Ascending aorta (tissue), 2 donors: Measurements from ENCODE around the gene GFM1. TPM values are rescaled to one million over a fixed set of nuclear protein-coding genes. Genes with fewer than 3 reads are reported as not detected.
"Not testable (repeated sequence)": the region's sequence is repeated elsewhere in the genome, so short reads cannot be mapped to it uniquely, and the experiment has no call there.

Experiments
- DNase-seq, 2 donors: peaks; one replicate each; pipeline ENCODE4 v3.0.0-alpha.2; 2019; ENCODE audit warnings: low spot score in 2 of 2
- H3K27ac ChIP-seq, 2 donors: fragments of 200-600 bp; sonication (generic); one replicate each; pipeline ENCODE4 v1.5.1; 2016 to 2017; ENCODE audit warnings: mild to moderate bottlenecking in 1 of 2
- H3K27me3 ChIP-seq: fragments of 200-600 bp; sonication (generic); one replicate; pipeline ENCODE4 v1.5.1; 2017
- H3K36me3 ChIP-seq, 2 donors: fragments of 200-600 bp; sonication (generic); one replicate each; pipeline ENCODE4 v1.5.1; 2016
- H3K4me1 ChIP-seq, 2 donors: fragments of 200-600 bp; sonication (generic); one replicate each; pipeline ENCODE4 v1.5.1; 2016 to 2017; ENCODE audit warnings: mild to moderate bottlenecking in 1 of 2
- H3K4me3 ChIP-seq, 2 donors: fragments of 200-600 bp; sonication (generic); one replicate each; pipeline ENCODE4 v1.5.1; 2016 to 2017; ENCODE audit warnings: mild to moderate bottlenecking in 1 of 2
- H3K9me3 ChIP-seq, 2 donors: fragments of 200-600 bp; sonication (generic); one replicate each; pipeline ENCODE4 v1.5.1; 2016
- intact Hi-C: fragments of 100-400 bp; cut with DNase I; formaldehyde crosslinking; loops from one replicate; pipeline ENCODE4 v1.15.1; 2023
- total RNA-seq: library from RNA; depleted of rRNA; stranded (reverse); fragments of >200 nt; gene quantifications from one replicate; pipeline ENCODE4 v1.1.0, GENCODE V29; 2016
- TF ChIP-seq, protein P1 (sequence below), 3 experiments: fragments of 200-600 bp in 2 of 3; fragments of 450-650 bp in 1 of 3; sonication (generic) in 2 of 3; IDR thresholded peaks; one replicate each; pipeline ENCODE4 v1.5.1; 2016 to 2019; ENCODE audit warnings: antibody characterized with exemption in 3 of 3, mild to moderate bottlenecking in 1 of 3, moderate library complexity in 1 of 3

GFM1 gene
- total RNA-seq, 1 donor from 2014 or later: 13.9 TPM

DNA sequence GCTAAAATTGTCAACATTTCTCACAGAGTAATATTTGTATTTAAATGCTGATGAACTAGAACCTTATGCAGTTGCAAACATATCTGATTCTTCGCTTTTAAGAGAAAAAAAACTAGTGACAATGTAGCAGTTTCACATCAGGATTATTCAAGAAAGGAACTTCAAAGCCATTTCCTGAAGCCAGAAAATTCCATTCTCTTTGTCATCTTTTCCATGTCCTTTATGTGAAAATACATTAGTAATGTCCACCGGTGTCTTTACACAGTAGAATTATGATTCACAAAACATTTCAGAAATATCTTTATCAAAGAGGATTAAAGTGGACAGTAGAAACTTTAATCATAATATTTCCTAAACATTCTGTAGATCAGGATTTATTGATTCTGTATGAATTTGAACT lies 40.8 kb downstream of the GFM1 start:
- TF ChIP-seq, protein P1, sequence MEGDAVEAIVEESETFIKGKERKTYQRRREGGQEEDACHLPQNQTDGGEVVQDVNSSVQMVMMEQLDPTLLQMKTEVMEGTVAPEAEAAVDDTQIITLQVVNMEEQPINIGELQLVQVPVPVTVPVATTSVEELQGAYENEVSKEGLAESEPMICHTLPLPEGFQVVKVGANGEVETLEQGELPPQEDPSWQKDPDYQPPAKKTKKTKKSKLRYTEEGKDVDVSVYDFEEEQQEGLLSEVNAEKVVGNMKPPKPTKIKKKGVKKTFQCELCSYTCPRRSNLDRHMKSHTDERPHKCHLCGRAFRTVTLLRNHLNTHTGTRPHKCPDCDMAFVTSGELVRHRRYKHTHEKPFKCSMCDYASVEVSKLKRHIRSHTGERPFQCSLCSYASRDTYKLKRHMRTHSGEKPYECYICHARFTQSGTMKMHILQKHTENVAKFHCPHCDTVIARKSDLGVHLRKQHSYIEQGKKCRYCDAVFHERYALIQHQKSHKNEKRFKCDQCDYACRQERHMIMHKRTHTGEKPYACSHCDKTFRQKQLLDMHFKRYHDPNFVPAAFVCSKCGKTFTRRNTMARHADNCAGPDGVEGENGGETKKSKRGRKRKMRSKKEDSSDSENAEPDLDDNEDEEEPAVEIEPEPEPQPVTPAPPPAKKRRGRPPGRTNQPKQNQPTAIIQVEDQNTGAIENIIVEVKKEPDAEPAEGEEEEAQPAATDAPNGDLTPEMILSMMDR (IDR thresholded peaks at IDR 0.05): no peak
- Histone ChIP-seq H3K27ac (no peak overlapping the region), H3K9me3 (no peaks in the 10 kb centered on the region), H3K36me3 (peaks cover 6 to 13% of the 10 kb centered on the region in 2 donors), H3K4me3 (no peak overlapping the region), H3K4me1 (no peaks in the 10 kb centered on the region), H3K27me3 (no peaks in the 10 kb centered on the region)
- DNase-seq: no peak
- intact Hi-C loops: no loop called here

GRCh38 chr3:158693866-158694456 lies 49.6 kb downstream of the GFM1 start:
- H3K27me3 ChIP-seq, DNase-seq, intact Hi-C loops, H3K27ac ChIP-seq, H3K9me3 ChIP-seq, H3K4me1 ChIP-seq, H3K4me3 ChIP-seq: not testable (repeated sequence)
- peaks cover 3 to 29% of the 10 kb centered on the region in 2 donors for H3K36me3 ChIP-seq

DNA sequence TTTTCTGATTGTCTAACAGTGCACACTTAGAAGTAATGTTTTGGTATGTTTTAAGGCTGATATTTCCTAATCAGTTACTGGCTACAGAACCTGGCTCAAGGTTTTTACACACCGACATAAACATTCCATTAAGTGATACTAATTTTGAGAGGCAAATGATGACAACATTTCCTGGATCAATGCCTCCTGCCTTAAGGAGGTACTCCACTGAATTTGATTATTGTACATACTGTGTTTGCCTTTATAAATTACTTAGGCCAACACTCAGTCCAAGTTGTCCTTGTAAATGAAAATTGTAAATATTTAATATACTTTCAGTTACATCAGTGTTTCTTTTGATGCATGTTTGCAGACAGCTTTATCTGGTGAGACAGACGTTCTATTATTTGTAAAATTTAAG lies 52.3 kb downstream of the GFM1 start:
- intact Hi-C loops: loop anchor here (5.0 kb wide), 1 partner anchor 36 kb away; the partner anchor contains the start of gene RARRES1

DNA sequence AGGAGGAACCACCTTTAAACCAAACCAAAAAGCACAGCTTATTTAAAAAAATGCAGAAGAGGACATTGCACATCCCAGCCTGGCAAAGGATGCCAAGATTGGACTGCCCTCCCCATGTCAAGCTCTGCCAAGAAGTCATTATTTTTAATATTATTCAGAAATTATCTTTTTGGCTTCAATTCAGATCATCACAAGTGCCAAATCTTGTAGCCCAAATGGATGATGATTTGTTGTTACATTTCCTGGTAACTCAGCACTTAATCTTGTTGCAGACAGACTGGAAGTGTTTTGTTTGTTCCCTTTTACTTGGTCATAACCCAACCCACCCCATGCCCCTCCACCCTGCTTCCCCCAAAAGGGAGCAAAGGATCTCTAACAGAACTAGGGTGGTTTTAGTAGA lies 56.2 kb downstream of the GFM1 start:
- intact Hi-C loops: no loop called here

More for the DNA sequence above, 52.3 kb downstream of the GFM1 start:
- Histone ChIP-seq H3K4me1 (no peaks in the 10 kb centered on the region), H3K9me3 (no peaks in the 10 kb centered on the region), H3K4me3 (no peak overlapping the region), H3K27me3 (no peaks in the 10 kb centered on the region), H3K27ac (no peak overlapping the region), H3K36me3 (peaks cover 0 to 23% of the 10 kb centered on the region in 2 donors)
- DNase-seq: no peak
- TF ChIP-seq, protein P1 (IDR thresholded peaks at IDR 0.05): no peak

DNA sequence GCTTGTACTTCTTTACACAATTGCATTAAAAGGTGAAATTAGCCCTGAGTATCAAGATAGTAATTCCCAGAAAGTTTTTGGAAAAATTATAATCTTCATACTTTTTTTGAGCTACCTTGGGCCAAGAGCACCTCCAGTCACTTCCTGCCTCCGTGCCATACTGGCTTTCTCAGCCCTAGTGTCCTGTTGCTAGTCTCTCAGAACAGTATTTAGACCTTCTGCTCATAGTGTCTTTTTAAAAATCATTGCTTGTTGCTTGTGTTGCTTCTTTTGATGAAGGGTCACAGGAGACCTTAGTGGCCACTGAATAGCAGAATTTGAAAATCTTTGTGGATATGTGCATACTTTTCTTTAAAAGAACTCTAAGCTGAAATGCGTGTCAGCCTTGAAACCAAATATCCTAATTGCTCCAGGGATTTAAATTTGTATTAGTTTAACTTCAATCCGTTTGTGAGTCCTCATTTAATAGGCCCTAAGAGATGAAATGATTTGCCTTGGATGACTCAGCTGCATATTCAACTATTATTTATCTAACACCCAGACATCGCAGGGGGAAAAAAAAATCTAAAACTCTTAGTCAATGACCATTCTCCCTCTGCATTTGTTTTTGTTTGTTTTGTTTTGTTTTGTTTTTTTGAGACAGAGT lies 57.2 kb downstream of the GFM1 start:
- intact Hi-C loops: no loop called here
- no peak for DNase-seq

More for the DNA sequence above, 56.2 kb downstream of the GFM1 start:
- no peaks in the 10 kb centered on the region for H3K9me3 ChIP-seq
- TF ChIP-seq, protein P1 (IDR thresholded peaks at IDR 0.05): no peak
- peak overlapping the region in 1 of 2 donors; percentile 64 for H3K27ac ChIP-seq
- H3K36me3 ChIP-seq: no peaks in the 10 kb centered on the region
- no peak overlapping the region for H3K4me3 ChIP-seq
- DNase-seq: no peak
- no peaks in the 10 kb centered on the region for H3K27me3 ChIP-seq
- H3K4me1 ChIP-seq: no peaks in the 10 kb centered on the region

More for the DNA sequence above, 57.2 kb downstream of the GFM1 start:
- Histone ChIP-seq H3K36me3 (no peaks in the 10 kb centered on the region), H3K4me1 (no peaks in the 10 kb centered on the region), H3K4me3 (no peak overlapping the region), H3K9me3 (no peaks in the 10 kb centered on the region), H3K27ac (no peak overlapping the region), H3K27me3 (no peaks in the 10 kb centered on the region)
- TF ChIP-seq, protein P1 (IDR thresholded peaks at IDR 0.05): no peak
